T1000 (cell line): ENCODE data around the gene PROCA1.
A peak's percentile ranks its signal among the peaks of the same experiment; 100 is the strongest.

Source experiments
- DNase-seq: peaks from one replicate; lab custom pipeline; 2025; ENCODE audit warnings: mixed read lengths; lab: John Stamatoyannopoulos, UW

Gene PROCA1, protein sequence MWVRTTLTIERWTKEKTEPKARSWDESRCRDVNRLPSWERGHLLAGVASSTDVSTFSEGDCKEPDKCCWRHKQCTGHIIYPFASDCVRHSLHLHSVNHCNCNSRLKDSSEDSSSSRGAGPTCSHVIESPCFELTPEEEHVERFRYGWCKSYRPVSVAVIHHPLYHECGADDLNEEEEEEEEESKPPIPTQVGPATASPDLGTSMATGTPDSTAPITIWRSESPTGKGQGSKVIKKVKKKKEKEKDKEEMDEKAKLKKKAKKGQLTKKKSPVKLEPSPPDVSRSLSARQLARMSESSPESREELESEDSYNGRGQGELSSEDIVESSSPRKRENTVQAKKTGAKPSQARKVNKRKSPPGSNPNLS

DNA sequence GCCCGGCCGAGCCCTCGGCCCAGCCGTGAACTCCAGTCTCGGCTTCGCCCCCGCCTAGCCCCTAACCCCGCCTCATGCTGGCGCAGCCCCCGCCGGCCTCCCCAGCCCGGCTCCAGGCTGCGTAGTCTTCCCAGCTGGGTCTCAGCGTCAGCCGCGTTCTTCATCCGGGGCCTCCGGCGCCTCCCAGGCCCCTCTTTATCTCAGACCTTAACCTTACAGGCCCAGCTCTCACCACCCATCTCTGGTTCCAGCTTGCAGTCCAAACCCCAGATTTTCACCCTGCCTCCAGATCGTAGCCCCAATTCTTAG is at the start of gene PROCA1:
Gene PROCA1, minus strand, starts transcription at position 166 of the 309 bp plus-strand sequence. CDS start 228 bp downstream, outside the sequence.
- no peak for DNase-seq

DNA sequence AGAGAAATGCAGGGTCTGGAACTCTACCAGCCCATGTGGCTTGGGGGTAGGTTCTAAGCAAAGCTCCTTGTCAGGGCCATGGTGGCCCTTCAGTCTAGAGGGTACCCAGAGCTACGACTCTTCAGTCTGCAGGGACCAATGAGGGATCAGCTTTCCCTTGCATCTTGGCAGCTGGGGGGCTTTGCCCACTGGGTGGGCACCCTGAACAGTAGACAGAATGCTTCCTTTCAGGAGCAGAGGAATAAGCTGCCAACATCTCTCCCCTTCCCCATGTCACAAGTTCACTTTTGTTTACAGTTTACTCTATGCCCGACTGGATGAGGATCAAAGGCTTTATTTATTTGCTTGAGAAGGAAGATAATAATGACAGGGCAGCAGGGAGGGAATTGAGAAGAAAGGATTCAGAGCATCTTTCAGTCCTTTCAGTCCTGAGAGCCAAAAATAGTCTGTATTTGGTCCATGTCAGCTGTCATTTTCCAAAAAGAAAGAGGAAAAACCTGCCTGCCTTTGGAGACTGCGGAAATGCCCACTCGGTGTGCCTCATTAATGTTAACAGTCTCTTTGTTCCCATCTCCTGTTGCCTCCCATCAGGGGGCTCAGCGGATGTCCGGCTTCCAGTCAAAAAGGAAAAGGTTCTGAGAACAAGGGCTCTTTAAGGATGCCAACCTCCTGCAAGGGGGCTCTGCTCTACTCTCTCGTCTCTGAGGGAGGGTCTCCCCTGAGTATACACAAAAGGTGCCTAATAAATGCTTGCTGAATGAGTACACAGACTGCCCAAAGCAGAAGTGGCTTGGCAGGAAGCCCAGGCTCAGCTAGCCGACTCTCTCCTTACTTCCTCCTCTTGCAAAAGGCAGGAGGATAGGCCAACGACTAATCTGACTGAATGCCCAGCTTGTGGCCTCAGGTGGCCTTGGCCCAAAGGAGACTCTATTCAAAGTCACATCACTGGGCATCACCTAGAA is 49.2 kb upstream of the PROCA1 start:
- DNase-seq, result peak; percentile 35

DNA sequence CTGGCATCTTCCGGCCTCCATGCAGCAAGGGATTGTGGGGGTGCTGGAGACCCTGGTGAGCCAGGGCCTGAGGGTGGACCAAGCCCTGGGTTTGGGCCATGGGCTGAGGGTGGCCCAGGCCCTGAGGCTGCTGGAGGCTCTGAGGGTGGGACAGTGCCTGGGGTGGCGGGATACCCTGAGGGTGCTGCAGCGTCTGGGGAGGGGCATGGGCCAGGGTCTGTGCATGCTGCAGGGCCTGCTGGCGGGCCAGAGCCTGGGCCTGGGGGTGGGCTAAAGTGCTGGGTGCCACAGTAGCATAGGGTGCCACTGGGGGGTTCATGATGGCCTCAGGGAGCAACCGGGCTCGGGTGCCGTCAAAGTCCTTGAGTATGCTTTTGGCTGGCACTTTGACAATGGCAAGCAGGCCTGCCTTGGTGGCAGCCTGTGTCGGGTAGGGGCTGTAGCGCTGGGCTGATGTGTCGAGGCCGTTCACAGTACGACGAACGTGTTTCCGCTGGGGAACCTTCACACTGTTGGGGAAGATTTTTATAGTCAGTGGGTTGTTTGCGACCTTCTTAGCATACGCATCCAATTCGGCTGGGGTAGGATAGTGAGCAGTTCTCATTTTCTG is 47.7 kb upstream of the PROCA1 start:
- DNase-seq, result no peak

DNA sequence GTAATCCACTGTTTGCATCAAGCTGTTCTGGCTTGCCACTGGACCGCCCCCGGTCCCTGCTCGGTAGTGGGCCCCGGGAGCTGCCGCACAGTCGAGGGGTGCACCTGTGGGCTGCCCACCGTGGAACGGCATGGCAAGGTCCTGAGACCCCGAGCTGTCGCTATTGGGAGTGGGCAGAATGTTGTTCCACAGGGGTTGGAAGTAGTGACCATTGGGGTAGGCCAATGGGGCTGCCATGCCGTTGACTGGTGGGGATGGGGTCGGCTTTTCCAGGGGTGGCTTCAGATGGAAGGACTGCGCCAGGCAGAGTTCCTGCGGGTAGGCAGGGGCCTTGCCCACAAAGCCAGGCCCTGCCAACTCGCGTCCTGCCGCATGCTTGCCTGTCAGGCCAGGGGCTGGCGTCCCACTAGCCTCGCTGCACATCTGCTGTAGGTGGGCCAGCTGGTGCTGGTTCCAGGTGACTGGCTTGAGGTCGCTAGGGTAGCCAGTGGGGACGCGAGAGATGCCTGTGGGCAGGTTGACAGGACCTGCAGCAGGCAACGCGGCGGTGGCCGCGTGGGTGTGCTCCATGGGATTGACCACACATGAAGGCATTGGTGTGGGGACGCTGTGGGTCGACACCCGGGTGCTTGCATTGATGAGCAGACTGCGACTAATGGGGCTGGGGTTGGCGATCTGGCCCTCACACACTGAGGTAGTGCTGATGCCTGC is 46.9 kb upstream of the PROCA1 start:
- DNase-seq, result no peak

DNA sequence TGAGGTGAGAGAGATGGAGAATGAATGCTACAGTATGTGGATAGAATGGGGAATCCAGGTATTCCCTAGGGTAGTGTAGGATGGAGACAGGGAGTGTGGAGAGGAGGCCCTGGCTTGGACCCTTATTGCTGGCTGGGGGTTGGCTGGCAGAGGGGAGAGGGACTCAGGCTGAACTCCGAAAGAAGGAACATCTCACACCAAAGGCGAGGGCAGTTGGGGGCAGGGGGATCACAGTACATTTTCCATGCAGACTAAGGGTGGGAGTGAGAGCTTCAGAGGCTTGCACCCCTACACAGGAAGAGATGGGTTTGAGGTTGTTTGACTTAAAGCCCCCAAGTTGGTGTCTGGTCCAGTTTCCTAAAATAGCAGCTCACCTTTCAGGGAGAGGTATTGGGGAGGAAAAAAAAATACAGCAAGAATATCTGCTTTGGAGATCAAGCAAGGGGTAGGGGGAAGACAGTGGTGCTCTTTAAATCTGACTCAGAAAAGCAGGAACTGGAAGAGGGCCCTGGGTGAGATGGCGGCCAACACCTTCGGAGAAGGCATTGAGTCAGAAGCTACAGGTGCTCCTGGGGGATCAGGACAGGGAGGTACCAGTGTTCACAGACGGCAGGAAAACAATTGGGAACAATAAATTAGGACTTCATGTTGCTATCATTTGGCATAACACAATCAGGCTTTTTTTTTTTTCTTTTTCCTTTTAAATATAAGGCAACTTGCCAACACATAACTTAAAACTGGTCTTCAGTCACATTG is 44.5 kb upstream of the PROCA1 start:
- no peak for DNase-seq

DNA sequence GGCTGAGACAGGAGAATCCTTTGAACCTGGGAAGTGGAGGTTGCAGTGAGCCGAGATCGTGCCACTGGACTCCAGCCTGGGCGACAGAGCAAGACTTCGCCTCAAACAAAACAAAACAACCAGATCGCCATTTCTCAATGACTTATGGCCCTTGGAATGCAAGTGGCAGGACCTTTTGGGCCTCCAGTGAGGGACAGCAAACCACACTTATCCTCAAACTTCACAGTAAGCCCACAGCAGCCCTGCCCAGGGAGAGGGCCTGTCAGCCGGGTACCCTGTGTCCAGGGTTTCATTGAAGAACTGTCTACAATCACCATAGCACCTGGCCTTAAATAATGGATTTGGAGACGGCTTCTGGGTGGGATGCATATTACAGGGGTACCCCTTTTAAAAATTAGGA is 43.8 kb upstream of the PROCA1 start:
- no peak for DNase-seq

DNA sequence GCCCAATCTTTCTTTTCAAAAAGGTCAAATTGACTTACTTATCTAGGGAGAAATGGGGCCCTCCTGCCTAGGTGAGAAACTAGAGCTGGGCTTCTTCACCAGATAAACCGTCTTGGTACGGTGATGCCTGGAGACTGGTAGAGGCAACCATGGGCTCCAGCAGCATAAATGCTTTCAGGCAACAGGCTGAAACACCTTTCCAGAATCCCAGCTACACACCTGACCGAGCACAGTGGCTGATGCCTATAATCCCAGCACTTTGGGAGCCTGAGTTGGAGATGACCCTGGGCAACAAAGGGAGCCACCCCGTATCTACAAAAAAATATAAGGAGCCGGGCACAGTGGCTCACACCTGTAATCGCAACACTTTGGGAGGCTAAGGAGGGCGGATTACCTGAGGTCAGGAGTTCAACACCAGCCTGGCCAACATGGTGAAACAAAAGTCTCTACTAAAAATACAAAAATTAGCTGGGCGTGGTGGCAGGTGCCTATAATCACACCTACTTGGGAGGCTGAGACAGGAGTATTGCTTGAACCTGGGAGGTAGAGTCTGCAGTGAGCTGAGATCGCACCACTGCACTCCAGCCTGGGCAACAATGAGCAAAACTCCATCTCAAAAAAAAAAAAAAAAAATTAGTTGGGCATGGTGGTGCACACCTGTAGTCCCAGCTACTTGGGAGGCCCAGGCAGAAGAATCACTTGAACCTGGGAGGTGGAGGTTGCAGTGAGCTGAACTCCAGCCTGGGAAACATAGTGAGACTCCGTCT is 40.1 kb upstream of the PROCA1 start:
- no peak for DNase-seq

DNA sequence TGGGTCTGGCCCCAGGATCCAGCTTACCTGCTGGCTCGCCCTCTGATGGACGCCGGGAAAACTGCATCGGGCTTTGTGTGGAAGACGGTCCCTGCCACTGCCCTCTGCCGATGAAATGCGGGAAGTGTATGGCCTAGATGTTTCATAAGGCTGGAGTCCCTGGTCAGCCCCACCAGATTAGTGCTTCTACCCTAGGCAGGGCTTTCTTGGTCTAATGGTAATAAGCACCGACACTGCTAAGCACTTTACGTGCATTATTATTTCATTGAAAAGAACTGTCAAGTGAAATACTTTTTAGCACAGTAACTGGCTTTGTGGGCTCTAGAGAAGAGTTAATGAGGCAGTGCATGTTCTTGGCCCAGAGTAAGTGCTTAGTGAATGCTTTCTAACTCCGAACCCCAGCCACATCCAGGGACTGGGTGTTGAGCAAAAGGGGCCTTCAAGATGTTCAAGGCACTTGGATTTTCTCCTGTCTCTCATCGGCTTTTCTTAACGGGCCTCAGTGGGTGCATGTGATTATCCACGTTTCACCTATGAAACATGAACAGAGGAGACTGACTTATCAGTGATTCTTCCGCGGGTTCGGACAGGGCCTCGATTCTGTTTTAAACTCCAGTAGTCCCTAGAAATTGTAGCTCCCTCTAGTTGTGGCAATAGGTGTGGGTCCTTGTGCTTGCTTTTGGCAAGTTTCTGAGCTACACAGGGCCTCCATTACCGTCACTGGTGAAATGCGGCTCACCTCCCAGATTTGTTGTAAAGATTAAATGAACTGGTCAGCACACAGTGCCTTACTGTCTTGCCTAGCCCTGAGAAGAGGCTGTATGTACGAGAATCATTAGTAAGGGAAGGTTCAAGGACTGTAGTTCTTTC is 38.7 kb upstream of the PROCA1 start:
- peak; percentile 84 for DNase-seq

DNA sequence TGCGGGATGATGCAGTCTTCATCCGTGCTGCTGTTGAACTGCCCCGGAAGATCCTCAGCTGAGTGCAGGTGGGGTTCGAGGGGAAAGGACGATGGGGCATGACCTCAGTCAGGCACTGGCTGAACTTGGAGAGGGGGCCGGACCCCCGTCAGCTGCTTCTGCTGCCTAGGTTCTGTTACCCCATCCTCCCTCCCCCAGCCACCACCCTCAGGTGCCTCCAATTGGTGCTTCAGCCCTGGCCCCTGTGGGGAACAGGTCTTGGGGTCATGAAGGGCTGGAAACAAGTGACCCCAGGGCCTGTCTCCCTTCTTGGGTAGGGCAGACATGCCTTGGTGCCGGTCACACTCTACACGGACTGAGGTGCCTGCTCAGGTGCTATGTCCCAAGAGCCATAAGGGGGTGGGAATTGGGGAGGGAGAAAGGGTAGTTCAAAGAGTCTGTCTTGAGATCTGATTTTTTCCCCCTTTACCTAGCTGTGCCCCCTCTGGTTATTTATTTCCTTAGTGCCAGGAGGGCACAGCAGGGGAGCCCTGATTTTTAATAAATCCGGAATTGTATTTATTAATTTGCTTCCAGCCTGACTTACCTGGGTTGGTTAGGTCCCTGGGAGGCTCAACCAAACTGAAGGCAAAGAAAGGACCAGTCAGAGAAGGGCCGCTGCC is 38.0 kb upstream of the PROCA1 start:
- DNase-seq, result no peak

DNA sequence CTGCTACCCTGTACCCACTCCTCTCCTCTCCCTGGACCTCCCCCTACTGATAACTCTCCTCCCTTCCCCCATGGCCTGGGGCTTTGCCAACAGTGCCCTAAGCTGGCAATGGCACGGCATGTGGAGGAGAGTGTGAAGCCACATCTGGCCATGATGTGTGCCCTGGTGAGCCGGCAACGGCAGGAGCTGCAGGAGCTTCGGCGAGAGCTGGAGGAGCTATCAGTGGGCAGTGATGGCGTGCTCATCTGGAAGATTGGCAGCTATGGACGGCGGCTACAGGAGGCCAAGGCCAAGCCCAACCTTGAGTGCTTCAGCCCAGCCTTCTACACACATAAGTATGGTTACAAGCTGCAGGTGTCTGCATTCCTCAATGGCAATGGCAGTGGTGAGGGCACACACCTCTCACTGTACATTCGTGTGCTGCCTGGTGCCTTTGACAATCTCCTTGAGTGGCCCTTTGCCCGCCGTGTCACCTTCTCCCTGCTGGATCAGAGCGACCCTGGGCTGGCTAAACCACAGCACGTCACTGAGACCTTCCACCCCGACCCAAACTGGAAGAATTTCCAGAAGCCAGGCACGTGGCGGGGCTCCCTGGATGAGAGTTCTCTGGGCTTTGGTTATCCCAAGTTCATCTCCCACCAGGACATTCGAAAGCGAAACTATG is 37.3 kb upstream of the PROCA1 start:
- DNase-seq, result no peak

DNA sequence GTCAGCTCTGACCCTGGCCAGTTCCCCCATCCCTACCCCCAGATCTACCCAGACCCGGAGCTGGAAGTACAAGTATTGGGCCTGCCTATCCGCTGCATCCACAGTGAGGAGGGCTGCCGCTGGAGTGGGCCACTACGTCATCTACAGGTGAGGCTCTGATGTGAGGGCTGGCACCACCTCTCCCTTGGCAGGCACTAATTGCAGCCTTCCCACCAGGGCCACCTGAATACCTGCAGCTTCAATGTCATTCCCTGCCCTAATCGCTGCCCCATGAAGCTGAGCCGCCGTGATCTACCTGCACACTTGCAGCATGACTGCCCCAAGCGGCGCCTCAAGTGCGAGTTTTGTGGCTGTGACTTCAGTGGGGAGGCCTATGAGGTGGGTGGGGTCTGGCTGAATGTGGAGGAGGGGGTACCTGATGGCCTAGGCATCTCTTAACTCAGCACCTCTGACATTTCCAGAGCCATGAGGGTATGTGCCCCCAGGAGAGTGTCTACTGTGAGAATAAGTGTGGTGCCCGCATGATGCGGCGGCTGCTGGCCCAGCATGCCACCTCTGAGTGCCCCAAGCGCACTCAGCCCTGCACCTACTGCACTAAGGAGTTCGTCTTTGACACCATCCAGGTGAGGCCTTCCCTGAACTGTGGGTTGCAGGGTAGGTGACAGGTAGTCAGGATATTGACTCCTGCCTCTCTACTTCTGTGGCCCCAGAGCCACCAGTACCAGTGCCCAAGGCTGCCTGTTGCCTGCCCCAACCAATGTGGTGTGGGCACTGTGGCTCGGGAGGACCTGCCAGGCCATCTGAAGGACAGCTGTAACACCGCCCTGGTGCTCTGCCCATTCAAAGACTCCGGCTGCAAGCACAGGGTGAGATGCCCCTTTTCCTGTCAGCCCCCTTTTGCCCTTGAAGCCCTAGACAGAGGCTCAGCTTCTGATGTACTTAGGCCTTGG is 36.4 kb upstream of the PROCA1 start:
- no peak for DNase-seq

DNA sequence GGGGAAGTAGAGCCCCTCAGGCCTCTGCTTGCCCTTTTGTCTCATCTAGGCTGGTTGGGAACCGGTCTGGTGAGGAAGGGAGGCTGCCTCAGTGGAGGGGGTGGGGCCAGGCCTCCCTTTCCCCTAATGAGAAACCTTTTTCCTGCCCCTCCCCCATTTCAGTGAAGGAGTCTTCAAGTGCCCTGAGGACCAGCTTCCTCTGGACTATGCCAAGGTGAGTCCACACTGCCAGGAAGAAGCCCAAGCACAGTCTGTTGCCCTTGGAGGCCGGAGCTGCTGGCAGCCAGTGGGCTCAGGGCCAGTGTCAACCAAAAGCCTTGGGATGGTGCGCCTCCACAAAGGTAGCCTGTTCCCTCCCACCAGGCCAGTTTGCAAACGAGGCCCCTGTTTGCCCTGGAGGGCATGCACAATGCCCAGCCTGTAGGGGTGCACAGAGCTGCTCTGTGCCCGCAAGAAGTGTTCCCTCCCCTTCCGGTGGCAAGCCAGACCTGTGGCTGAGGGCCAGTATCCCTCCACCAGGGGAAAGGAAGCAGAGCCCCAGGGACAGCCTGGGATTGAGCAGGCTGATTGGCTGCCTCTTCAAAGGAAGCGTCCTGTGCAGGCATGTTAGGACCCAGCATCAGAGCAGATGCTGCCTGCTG is 35.5 kb upstream of the PROCA1 start:
- no peak for DNase-seq

DNA sequence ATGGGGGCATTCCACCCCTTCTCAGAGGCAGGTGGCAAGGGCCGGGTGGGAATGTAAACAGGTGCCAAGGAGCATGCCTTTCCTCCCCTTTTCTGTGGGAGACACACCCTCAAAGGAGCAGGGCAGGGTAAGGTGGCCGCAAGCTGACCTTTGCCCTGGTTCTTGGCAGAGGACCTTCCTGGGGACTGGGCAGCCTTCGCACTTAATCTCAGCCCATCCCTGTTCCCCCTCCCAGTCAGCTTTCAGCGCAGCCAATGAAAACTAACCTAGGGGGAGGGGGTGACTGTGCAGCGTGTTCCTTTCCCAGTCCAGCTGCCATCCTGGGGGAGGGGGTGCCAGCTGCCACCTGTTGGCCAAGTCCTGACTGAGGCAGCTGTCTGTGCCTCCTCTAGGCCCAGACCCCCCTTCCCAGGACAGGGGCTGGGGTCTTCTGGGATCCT is 34.9 kb upstream of the PROCA1 start:
- no peak for DNase-seq

DNA sequence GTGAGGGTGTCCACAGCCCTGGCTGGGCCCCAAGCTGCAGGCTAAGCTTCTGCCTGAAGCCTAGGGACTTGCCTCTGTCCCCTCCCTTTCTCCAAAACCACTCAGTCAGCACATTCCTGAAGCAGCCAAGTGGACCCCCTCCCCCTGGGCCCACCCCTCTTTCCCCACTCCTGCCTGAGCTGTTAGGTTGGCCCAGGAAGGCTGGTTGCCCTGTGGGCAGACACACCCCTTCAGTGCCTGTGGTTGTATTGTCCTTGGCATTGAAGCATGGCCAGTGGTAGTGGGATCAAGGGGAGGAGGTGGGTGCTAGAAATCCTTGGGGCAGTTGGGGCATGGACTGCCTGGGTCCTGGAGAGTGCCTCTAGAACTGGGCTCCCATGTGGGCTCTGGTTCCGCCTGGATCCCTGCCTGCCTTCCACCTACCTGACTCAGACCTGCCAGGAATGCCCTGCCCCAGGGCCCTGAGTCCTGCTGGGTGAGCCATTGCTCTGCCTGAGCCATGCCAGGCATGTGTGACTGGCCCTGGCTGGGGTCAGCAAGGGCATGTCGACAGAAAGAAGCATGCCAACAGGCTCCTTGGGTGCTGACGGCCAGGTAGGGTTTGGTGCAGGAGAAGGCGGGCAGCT is 34.2 kb upstream of the PROCA1 start:
- peak; percentile 66 for DNase-seq

DNA sequence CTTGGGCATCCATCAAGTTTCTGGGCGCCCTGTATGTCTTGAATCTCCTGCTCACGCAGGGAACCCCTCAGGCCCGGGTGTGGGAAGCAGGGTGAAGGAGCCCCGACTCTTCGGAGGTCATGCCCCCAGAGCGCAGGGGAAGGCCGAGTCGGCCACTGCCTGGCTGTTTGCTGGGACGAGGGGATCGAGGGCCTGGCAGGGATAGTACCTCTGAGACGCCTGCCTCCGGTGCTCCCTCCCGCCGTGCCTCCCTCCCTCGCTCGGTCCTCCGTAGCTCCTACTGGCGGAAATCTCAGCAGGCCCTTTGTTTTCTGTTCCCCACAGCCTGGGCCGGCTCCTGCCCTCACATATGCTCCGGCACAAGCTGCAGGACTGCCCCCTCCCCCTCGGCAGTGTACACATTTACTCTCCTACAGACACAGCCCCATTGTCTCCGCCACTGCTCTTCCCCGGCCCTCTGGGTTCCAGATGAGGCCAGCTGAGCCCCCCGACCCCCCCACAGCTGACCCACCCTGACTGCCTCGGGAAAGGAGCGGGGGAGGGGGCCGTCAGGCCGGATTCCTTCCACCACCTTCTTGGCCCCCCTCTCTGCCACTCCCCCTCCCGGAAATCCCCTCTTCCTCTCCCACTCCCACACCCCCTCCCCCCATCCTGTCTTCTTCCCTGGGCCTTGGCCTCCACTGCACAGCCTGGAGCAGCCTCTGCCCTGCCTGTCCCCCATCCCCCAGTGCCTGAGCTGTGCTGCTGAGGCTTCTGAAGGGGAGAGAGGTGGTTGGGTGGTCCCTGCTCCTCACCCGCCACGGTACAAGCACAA is 33.5 kb upstream of the PROCA1 start:
- no peak for DNase-seq
